B cell (primary cell): ENCODE results near the gene OSBPL5. TPM values are rescaled to one million over a fixed set of nuclear protein-coding genes. Genes with fewer than 3 reads are reported as not detected.

ENCODE experiments used
- ATAC-seq: fragments of 200-7000 bp; cut with Tn5 transposase; one replicate; pipeline ENCODE4 v1.10.0; 2021; ENCODE audit warnings: low read depth, mild to moderate bottlenecking, moderate number of reproducible peaks, moderate library complexity
- CTCF ChIA-PET: fragments of 350-600 bp; sonication (Branson Sonifier 250); formaldehyde crosslinking; loops from one replicate; lab custom pipeline; 2021; ENCODE audit warnings: antibody characterized with exemption, inconsistent platforms; lab: Charles Lee
- POLR2A ChIA-PET: fragments of 350-600 bp; sonication (Branson Sonifier 250); formaldehyde crosslinking; loops from one replicate; lab custom pipeline; 2021; ENCODE audit warnings: antibody characterized with exemption; lab: Charles Lee
- DNase-seq: peaks from one replicate; pipeline ENCODE4 v3.0.0; 2013
- H2AFZ ChIP-seq: 2 replicates; pipeline ENCODE4 v1.6.1; 2012; ENCODE audit warnings: mild to moderate bottlenecking, low read depth, low read length; ENCODE audit not compliant: insufficient read depth, poor library complexity, severe bottlenecking
- H3K27ac ChIP-seq, 2 donors: 1 replicate in 1 of 2; 2 replicates in 1 of 2; pipeline ENCODE4 v1.5.1; 2012 to 2013; ENCODE audit warnings: low read length in 2 of 2, mild to moderate bottlenecking in 2 of 2, moderate library complexity in 1 of 2
- H3K27me3 ChIP-seq, 4 experiments: fragments of 200-600 bp in 1 of 4; sonication (generic) in 1 of 4; replicated peaks in 1 of 4; 1 replicate in 2 of 4; 2 replicates in 2 of 4; pipeline versions ENCODE4 v1.6.1 to v1.7.0; 2013 to 2016; ENCODE audit warnings: low read length in 3 of 4, mild to moderate bottlenecking in 2 of 4, mixed read lengths in 1 of 4, moderate library complexity in 1 of 4; ENCODE audit not compliant: insufficient read depth in 4 of 4, control insufficient read depth in 3 of 4; ENCODE audit errors: control extremely low read depth in 1 of 4
- H3K36me3 ChIP-seq, 2 experiments: replicated peaks in 1 of 2; 1 replicate in 1 of 2; 2 replicates in 1 of 2; pipeline versions ENCODE4 v1.6.1 to v1.7.1; 2013; ENCODE audit warnings: low read length in 1 of 2; ENCODE audit not compliant: insufficient read depth in 2 of 2, control insufficient read depth in 1 of 2; ENCODE audit errors: control extremely low read depth in 1 of 2, extremely low read depth in 1 of 2
- H3K4me1 ChIP-seq, 2 donors: fragments of 200-600 bp in 1 of 2; sonication (generic) in 1 of 2; 1 replicate in 1 of 2; 2 replicates in 1 of 2; pipeline versions ENCODE4 v1.5.1 to v1.6.1; 2013 to 2017; ENCODE audit warnings: low read length in 2 of 2; ENCODE audit not compliant: control insufficient read depth in 2 of 2, insufficient read depth in 2 of 2
- H3K4me2 ChIP-seq: replicated peaks from 2 replicates; pipeline ENCODE3; 2012; ENCODE audit warnings: mild to moderate bottlenecking, low read depth, low read length; ENCODE audit not compliant: poor library complexity, severe bottlenecking
- H3K4me3 ChIP-seq, 5 experiments: fragments of 200-600 bp in 1 of 5; sonication (generic) in 1 of 5; 1 replicate in 3 of 5; 2 replicates in 2 of 5; pipeline versions ENCODE4 v1.5.1 to v1.7.0; 2011 to 2016; ENCODE audit warnings: low read length in 4 of 5, mild to moderate bottlenecking in 4 of 5, low read depth in 2 of 5, control low read depth in 1 of 5, moderate library complexity in 1 of 5; ENCODE audit not compliant: insufficient read depth in 1 of 5; ENCODE audit errors: control extremely low read depth in 1 of 5, extremely low read depth in 1 of 5
- H3K79me2 ChIP-seq: fragments of 200-600 bp; sonication (generic); one replicate; pipeline ENCODE4 v1.6.0; 2016; ENCODE audit warnings: low read length; ENCODE audit not compliant: control insufficient read depth, insufficient read depth
- H3K9ac ChIP-seq: fragments of 200-600 bp; sonication (generic); 2 replicates; pipeline ENCODE4 v1.6.1; 2017; ENCODE audit warnings: mild to moderate bottlenecking, low read length, moderate library complexity
- H3K9me3 ChIP-seq, 3 donors: one replicate each; pipeline versions ENCODE4 v1.6.1 to v1.7.1; 2013; ENCODE audit warnings: low read length in 2 of 3; ENCODE audit not compliant: control insufficient read depth in 2 of 3, insufficient read depth in 1 of 3; ENCODE audit errors: control extremely low read depth in 1 of 3
- H4K20me1 ChIP-seq: 2 replicates; pipeline ENCODE4 v1.6.0; 2012; ENCODE audit warnings: mild to moderate bottlenecking, low read length; ENCODE audit not compliant: insufficient read depth, control insufficient read depth, poor library complexity, severe bottlenecking
- H3K27ac Mint-ChIP-seq: one replicate; pipeline ENCODE4 v1.8.0; 2021; ENCODE audit warnings: mixed read lengths
- H3K27me3 Mint-ChIP-seq: one replicate; pipeline ENCODE4 v1.8.0; 2021; ENCODE audit warnings: mixed read lengths
- H3K4me1 Mint-ChIP-seq: one replicate; pipeline ENCODE4 v1.8.0; 2021; ENCODE audit warnings: mixed read lengths
- H3K4me3 Mint-ChIP-seq: one replicate; pipeline ENCODE4 v1.8.0; 2021; ENCODE audit warnings: mixed read lengths
- H3K9me3 Mint-ChIP-seq: one replicate; pipeline ENCODE4 v1.8.0; 2022; ENCODE audit warnings: mixed read lengths; ENCODE audit not compliant: insufficient read depth
- EZH2 ChIP-seq: IDR thresholded peaks from 2 replicates; pipeline ENCODE4 v1.6.1; 2012; ENCODE audit warnings: borderline replicate concordance, low read depth, mild to moderate bottlenecking, moderate library complexity, low read length; ENCODE audit not compliant: insufficient read depth, poor library complexity, severe bottlenecking
- WGBS: methylation state at CpG from one replicate; pipeline ENCODE4 v1.1.5; 2013; ENCODE audit warnings: missing lambda C conversion rate; ENCODE audit not compliant: insufficient coverage; 5-methylcytosine and 5-hydroxymethylcytosine counted together
- intact Hi-C: fragments of 100-400 bp; cut with micrococcal nuclease; formaldehyde crosslinking; loops from one replicate; pipeline ENCODE4 v1.10.0; 2022
- polyA plus RNA-seq: library from polyadenylated mRNA; depleted of rRNA; stranded (reverse); fragments of >200 nt; gene quantifications from 2 replicates; pipeline ENCODE4 v1.2.3, GENCODE V29; 2012
- total RNA-seq, 2 donors: library from RNA; stranded (reverse); fragments of 120-200 nt in 1 of 2; gene quantifications; 1 replicate in 1 of 2; 2 replicates in 1 of 2; pipeline versions ENCODE4 v1.2.3 to v1.2.4, GENCODE V29; 2013 to 2022
- TF ChIP-seq, protein P1 (sequence below): fragments of 200-600 bp; IDR thresholded peaks from one replicate; pipeline ENCODE4 v1.8.0; 2022; ENCODE audit warnings: antibody characterized with exemption, mild to moderate bottlenecking

OSBPL5 gene
- total and polyA plus RNA-seq, 2 donors (not counting 1 experiment from before 2014, with no cell fraction given): 0.15 to 1.2 TPM

DNA sequence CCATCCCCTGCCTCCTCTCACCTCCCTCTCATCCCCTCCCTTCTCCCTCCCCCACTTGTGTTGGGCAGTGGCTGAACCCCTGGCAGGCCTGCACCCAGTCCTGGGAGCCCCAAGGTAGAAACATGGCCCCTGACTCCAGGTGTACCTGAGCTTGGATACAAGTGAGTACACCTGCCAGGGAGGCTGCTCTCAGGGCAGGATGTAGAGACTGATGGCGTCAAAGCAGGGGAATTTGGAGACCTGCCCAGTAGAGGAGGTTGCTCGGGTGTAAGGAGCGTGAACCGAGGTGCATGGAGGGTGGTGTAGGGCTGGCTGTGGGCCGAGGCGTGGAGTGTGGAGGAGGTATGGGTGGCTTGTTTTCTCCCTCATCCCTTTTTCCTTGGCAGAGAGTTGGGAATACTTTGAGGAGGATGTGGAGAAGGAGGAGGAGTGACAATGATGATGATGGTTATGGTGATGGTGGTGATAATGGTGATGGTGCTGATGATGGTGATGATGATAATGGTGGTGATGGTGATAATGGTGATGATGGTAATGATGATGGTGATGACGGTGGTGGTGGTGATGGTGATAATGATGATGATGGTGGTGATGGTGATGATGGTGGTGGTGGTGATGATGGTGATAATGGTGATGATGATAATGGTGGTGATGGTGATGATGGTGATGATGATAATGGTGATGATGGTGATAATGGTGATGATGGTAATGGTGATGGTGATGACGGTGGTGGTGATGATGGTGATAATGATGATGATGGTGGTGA, 41.2 kb upstream of the OSBPL5 start:
- Histone ChIP-seq H3K79me2 (no peaks in the 10 kb centered on the region), H3K27me3 (peaks cover 0 to 14% (median 4%) of the 10 kb centered on the region in 4 experiments), H2AFZ (no peak overlapping the region), H3K4me1 (no peaks in the 10 kb centered on the region), H3K9me3 (peaks cover 1 to 15% (median 3%) of the 10 kb centered on the region in 3 donors), H4K20me1 (no peaks in the 10 kb centered on the region), H3K9ac (no peak overlapping the region), H3K4me2 (no peak overlapping the region), H3K36me3 (no peaks in the 10 kb centered on the region), H3K4me3 (no peak overlapping the region), H3K27ac (no peak overlapping the region)
- 93% methylated on average over 8 of the region's 8 CpGs for WGBS
- no peak for TF ChIP-seq EZH2
- TF ChIP-seq, protein P1, sequence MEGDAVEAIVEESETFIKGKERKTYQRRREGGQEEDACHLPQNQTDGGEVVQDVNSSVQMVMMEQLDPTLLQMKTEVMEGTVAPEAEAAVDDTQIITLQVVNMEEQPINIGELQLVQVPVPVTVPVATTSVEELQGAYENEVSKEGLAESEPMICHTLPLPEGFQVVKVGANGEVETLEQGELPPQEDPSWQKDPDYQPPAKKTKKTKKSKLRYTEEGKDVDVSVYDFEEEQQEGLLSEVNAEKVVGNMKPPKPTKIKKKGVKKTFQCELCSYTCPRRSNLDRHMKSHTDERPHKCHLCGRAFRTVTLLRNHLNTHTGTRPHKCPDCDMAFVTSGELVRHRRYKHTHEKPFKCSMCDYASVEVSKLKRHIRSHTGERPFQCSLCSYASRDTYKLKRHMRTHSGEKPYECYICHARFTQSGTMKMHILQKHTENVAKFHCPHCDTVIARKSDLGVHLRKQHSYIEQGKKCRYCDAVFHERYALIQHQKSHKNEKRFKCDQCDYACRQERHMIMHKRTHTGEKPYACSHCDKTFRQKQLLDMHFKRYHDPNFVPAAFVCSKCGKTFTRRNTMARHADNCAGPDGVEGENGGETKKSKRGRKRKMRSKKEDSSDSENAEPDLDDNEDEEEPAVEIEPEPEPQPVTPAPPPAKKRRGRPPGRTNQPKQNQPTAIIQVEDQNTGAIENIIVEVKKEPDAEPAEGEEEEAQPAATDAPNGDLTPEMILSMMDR: no peak
- Mint-ChIP-seq H3K4me3 (no peak overlapping the region), H3K27me3 (peaks cover 9% of the 10 kb centered on the region), H3K4me1 (no peaks in the 10 kb centered on the region), H3K27ac (no peak overlapping the region), H3K9me3 (no peaks in the 10 kb centered on the region)
- ATAC-seq (no peak), DNase-seq (no peak)
- ChIA-PET POLR2A (no interaction called here), CTCF (no interaction called here)
- intact Hi-C loops: no loop called here
